Ovary (tissue), 3 donors: ENCODE results near the gene SORBS1.

Source experiments
- CTCF ChIP-seq, 3 donors: fragments of 450-650 bp in 2 of 3; fragments of 200-600 bp in 1 of 3; IDR thresholded peaks; one replicate each; pipeline versions ENCODE4 v1.5.1 to v1.8.0; 2016 to 2022; ENCODE audit warnings: antibody characterized with exemption in 3 of 3, mild to moderate bottlenecking in 1 of 3
- EP300 ChIP-seq: sonication (generic); formaldehyde crosslinking; IDR thresholded peaks from one replicate; pipeline ENCODE4 v1.6.1; 2017; ENCODE audit warnings: antibody characterized with exemption
- POLR2A ChIP-seq: fragments of 450-650 bp; IDR thresholded peaks from one replicate; pipeline ENCODE4 v1.6.1; 2017; ENCODE audit warnings: antibody characterized with exemption, mild to moderate bottlenecking, moderate library complexity
- donor health status: DM: no; HTN: no; CAD: no.

GRCh38 chr10:95392217-95392584, 169.0 kb downstream of the SORBS1 start:
- no peak for TF ChIP-seq CTCF (IDR thresholded peaks at IDR 0.05)
- no peak for TF ChIP-seq POLR2A
- no peak for TF ChIP-seq EP300
